ENCODE results near the gene DHRS7C. TPM values are rescaled to one million over a fixed set of nuclear protein-coding genes. Genes with fewer than 3 reads are reported as not detected.

DHRS7C gene
- polyA plus RNA-seq, 1 donor (not counting 4 experiments of a cell fraction or from before 2014, with no cell fraction given): not detected

DNA sequence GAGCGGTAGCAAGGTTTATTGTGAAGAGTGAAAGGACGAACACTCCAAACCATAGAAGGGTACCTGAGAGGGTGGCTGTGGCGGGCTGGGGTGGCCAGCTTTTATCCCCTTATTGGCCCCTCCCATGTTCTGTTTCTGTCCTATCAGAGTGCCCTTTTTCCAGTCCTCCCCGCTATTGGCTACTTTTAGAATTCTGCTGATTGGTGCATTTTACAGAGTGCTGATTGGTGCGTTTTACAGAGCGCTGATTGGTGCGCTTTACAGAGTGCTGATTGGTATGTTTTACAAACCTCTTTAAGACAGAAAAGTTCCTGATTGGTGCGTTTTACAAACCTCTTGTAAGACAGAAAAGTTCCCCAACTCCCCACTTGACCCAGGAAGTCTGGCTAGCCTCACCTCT, 18.0 kb upstream of the DHRS7C start:
- TF ChIP-seq, protein P1, sequence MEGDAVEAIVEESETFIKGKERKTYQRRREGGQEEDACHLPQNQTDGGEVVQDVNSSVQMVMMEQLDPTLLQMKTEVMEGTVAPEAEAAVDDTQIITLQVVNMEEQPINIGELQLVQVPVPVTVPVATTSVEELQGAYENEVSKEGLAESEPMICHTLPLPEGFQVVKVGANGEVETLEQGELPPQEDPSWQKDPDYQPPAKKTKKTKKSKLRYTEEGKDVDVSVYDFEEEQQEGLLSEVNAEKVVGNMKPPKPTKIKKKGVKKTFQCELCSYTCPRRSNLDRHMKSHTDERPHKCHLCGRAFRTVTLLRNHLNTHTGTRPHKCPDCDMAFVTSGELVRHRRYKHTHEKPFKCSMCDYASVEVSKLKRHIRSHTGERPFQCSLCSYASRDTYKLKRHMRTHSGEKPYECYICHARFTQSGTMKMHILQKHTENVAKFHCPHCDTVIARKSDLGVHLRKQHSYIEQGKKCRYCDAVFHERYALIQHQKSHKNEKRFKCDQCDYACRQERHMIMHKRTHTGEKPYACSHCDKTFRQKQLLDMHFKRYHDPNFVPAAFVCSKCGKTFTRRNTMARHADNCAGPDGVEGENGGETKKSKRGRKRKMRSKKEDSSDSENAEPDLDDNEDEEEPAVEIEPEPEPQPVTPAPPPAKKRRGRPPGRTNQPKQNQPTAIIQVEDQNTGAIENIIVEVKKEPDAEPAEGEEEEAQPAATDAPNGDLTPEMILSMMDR (optimal IDR thresholded peaks at IDR 0.05 in 1 of 3, IDR thresholded peaks at IDR 0.05 in 1 of 3, conservative IDR thresholded peaks at IDR 0.05 in 1 of 3; ENCODE audit: extremely low read depth in 1 of 3, insufficient read depth in 2 of 3, low read length in 3 of 3): no peak
- TF ChIP-seq EZH2 (IDR thresholded peaks at IDR 0.05; ENCODE audit: low read length): no peak
- Histone ChIP-seq H3K9ac (ENCODE audit: control insufficient read depth, extremely low read depth, insufficient read depth, low read length) (no peak overlapping the region), H3K9me3 (ENCODE audit: control insufficient read depth, low read depth, low read length) (no peaks in the 10 kb centered on the region), H3K4me3 (ENCODE audit: control insufficient read depth in 2 of 3, extremely low read depth in 1 of 3, insufficient read depth in 2 of 3, low read depth in 1 of 3, low read length in 3 of 3) (no peak overlapping the region), H2AFZ (ENCODE audit: control insufficient read depth, low read length) (no peak overlapping the region), H3K27me3 (ENCODE audit: control insufficient read depth, extremely low read depth, insufficient read depth, low read length) (no peaks in the 10 kb centered on the region), H3K36me3 (ENCODE audit: control insufficient read depth in 2 of 2, extremely low read depth in 1 of 2, insufficient read depth in 2 of 2, low read length in 2 of 2) (no peaks in the 10 kb centered on the region), H3K4me1 (ENCODE audit: control insufficient read depth, extremely low read depth, insufficient read depth, low read length) (no peaks in the 10 kb centered on the region), H4K20me1 (ENCODE audit: control insufficient read depth, extremely low read depth, insufficient read depth, low read length) (no peaks in the 10 kb centered on the region), H3K79me2 (ENCODE audit: control insufficient read depth, insufficient read depth, low read length) (no peaks in the 10 kb centered on the region), H3K4me2 (ENCODE audit: control insufficient read depth, extremely low read depth, insufficient read depth, low read depth, low read length) (no peak overlapping the region), H3K27ac (ENCODE audit: control insufficient read depth, insufficient read depth, low read length) (no peak overlapping the region), H3K9me1 (ENCODE audit: control insufficient read depth, extremely low read depth, insufficient read depth, low read length) (no peaks in the 10 kb centered on the region)
- dilution Hi-C loops (cut with MboI; ENCODE audit: extremely low pct_ligation_motif_present, low sequenced_read_pairs): no loop called here
- no peak for DNase-seq (ENCODE audit: low read depth, low spot score)
- FAIRE-seq: no peak

DNA sequence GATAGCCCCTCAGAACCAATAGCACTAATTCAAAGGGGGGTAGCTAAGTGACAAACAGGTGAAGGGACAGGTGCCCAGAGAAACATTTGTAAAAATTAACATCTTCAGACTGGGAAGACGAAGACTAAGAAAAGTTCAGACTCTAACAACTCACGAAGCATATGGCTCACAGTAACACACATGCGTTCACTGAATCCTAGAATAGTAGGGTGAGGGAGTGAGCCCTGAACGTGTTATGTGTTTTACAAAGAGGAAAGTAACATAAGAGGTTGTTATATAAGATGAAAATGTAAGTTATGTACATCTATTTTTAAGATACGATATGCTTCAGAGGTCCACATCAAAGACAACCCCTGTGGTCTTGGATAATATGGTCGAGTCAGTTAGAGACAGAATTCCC, 15.3 kb upstream of the DHRS7C start:
- H3K4me2 ChIP-seq (ENCODE audit: control insufficient read depth, extremely low read depth, insufficient read depth, low read depth, low read length): no peak overlapping the region
- H3K9me3 ChIP-seq (ENCODE audit: control insufficient read depth, low read depth, low read length): no peaks in the 10 kb centered on the region
- no peak overlapping the region for H3K27ac ChIP-seq (ENCODE audit: control insufficient read depth, insufficient read depth, low read length)
- DNase-seq (ENCODE audit: low read depth, low spot score) (no peak), FAIRE-seq (no peak)
- no peak overlapping the region for H3K4me3 ChIP-seq (ENCODE audit: control insufficient read depth in 2 of 3, extremely low read depth in 1 of 3, insufficient read depth in 2 of 3, low read depth in 1 of 3, low read length in 3 of 3)
- no peaks in the 10 kb centered on the region for H3K79me2 ChIP-seq (ENCODE audit: control insufficient read depth, insufficient read depth, low read length)
- no peak overlapping the region for H3K9ac ChIP-seq (ENCODE audit: control insufficient read depth, extremely low read depth, insufficient read depth, low read length)
- no peak overlapping the region for H2AFZ ChIP-seq (ENCODE audit: control insufficient read depth, low read length)
- no peaks in the 10 kb centered on the region for H3K4me1 ChIP-seq (ENCODE audit: control insufficient read depth, extremely low read depth, insufficient read depth, low read length)
- H3K36me3 ChIP-seq (ENCODE audit: control insufficient read depth in 2 of 2, extremely low read depth in 1 of 2, insufficient read depth in 2 of 2, low read length in 2 of 2): no peaks in the 10 kb centered on the region
- no peaks in the 10 kb centered on the region for H4K20me1 ChIP-seq (ENCODE audit: control insufficient read depth, extremely low read depth, insufficient read depth, low read length)
- dilution Hi-C loops (cut with MboI; ENCODE audit: extremely low pct_ligation_motif_present, low sequenced_read_pairs): no loop called here
- no peak for TF ChIP-seq EZH2 (IDR thresholded peaks at IDR 0.05; ENCODE audit: low read length)
- TF ChIP-seq, protein P1 (optimal IDR thresholded peaks at IDR 0.05 in 1 of 3, IDR thresholded peaks at IDR 0.05 in 1 of 3, conservative IDR thresholded peaks at IDR 0.05 in 1 of 3; ENCODE audit: extremely low read depth in 1 of 3, insufficient read depth in 2 of 3, low read length in 3 of 3): no peak
- no peaks in the 10 kb centered on the region for H3K9me1 ChIP-seq (ENCODE audit: control insufficient read depth, extremely low read depth, insufficient read depth, low read length)
- H3K27me3 ChIP-seq (ENCODE audit: control insufficient read depth, extremely low read depth, insufficient read depth, low read length): no peaks in the 10 kb centered on the region
